ENCODE measurements around the gene ZFR2.
"Not testable (repeated sequence)": the region's sequence is repeated elsewhere in the genome, so short reads cannot be mapped to it uniquely, and the experiment has no call there.

The ZFR2 gene

GRCh38 chr19:3818466-3818865 is 50.4 kb downstream of the ZFR2 start:
- H3K4me2 ChIP-seq (ENCODE audit: low read length), result no peak overlapping the region

GRCh38 chr19:3817761-3818160 is 51.1 kb downstream of the ZFR2 start:
- peaks cover 5% of the 10 kb centered on the region for H3K4me1 ChIP-seq (ENCODE audit: control insufficient read depth, low read length)
- H3K27me3 ChIP-seq (ENCODE audit: control insufficient read depth, low read length), result 0 out of 2 replicates have a peak, but pooled peaks cover 3% of the 10 kb centered on the region
- no peaks in the 10 kb centered on the region for H3K79me2 ChIP-seq (ENCODE audit: control insufficient read depth, low read length)

More at GRCh38 chr19:3818466-3818865, 50.4 kb downstream of the ZFR2 start:
- Histone ChIP-seq H3K4me3 (ENCODE audit: low read length) (no peak overlapping the region), H3F3A (ENCODE audit: control insufficient read depth, insufficient read depth) (no peaks in the 10 kb centered on the region), H3K79me2 (ENCODE audit: control insufficient read depth, low read length) (no peaks in the 10 kb centered on the region), H3K27ac (ENCODE audit: low read depth, low read length) (no peak overlapping the region), H3K9me2 (replicated peaks; ENCODE audit: control insufficient read depth, low read length) (no peaks in the 10 kb centered on the region), H3K36me3 (ENCODE audit: control insufficient read depth, low read length) (no peaks in the 10 kb centered on the region), H3K27me3 (ENCODE audit: control insufficient read depth, low read length) (0 out of 2 replicates have a peak, but pooled peaks cover 3% of the 10 kb centered on the region), H4K20me1 (ENCODE audit: control insufficient read depth, insufficient read depth, low read depth, low read length) (no peaks in the 10 kb centered on the region), H3K9me3 (ENCODE audit: control insufficient read depth, insufficient read depth, low read length) (no peaks in the 10 kb centered on the region), H3K4me1 (ENCODE audit: control insufficient read depth, low read length) (no peaks in the 10 kb centered on the region)
- TF ChIP-seq, protein P1, sequence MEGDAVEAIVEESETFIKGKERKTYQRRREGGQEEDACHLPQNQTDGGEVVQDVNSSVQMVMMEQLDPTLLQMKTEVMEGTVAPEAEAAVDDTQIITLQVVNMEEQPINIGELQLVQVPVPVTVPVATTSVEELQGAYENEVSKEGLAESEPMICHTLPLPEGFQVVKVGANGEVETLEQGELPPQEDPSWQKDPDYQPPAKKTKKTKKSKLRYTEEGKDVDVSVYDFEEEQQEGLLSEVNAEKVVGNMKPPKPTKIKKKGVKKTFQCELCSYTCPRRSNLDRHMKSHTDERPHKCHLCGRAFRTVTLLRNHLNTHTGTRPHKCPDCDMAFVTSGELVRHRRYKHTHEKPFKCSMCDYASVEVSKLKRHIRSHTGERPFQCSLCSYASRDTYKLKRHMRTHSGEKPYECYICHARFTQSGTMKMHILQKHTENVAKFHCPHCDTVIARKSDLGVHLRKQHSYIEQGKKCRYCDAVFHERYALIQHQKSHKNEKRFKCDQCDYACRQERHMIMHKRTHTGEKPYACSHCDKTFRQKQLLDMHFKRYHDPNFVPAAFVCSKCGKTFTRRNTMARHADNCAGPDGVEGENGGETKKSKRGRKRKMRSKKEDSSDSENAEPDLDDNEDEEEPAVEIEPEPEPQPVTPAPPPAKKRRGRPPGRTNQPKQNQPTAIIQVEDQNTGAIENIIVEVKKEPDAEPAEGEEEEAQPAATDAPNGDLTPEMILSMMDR (IDR thresholded peaks at IDR 0.05; ENCODE audit: low read depth, low read length, poor library complexity, severe bottlenecking), result no peak
- TF ChIP-seq EZH2phosphoT487 (IDR thresholded peaks at IDR 0.05; ENCODE audit: borderline replicate concordance, low read length), result no peak

DNA sequence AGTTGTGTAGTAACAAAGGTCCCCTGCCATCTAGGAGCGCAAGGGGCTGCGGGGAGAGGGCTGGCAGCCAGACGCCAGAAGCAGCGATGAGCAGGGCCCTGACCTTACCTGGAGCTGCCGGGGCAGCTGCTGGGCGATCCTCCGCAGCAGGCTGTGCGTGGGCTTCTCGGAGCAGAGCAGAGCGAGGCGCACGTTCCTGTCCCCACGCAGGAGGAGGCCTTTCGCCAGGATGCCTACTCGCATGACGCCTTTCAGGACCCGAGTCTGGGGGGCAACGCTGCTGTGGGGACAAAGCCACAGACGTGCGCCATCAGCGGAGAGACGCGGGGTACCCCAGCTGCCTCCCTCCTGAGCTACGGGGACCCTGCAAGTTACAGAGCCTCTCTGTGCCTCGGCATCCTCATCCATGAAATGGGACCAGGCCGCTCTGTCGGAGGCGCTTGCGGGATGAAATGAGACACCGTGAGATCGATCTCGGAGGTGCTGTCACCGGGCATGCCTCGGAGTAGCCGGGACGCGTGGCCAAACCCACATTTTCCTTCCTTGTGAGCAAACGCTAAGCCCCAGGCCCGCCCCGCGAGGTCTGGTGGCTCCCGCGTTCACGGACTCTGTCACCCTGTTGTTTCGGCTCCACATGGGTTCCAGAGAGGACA is 52.1 kb downstream of the ZFR2 start:
- Histone ChIP-seq H3K36me3 (ENCODE audit: control insufficient read depth, low read length) (no peaks in the 10 kb centered on the region), H3K4me2 (ENCODE audit: low read length) (no peak overlapping the region), H4K20me1 (ENCODE audit: control insufficient read depth, insufficient read depth, low read depth, low read length) (no peaks in the 10 kb centered on the region), H3K4me3 (ENCODE audit: low read length) (no peak overlapping the region), H3K79me2 (ENCODE audit: control insufficient read depth, low read length) (no peaks in the 10 kb centered on the region), H3K9me2 (replicated peaks; ENCODE audit: control insufficient read depth, low read length) (no peaks in the 10 kb centered on the region), H3F3A (ENCODE audit: control insufficient read depth, insufficient read depth) (no peaks in the 10 kb centered on the region; the same call in 1 of the 2 replicates), H3K9me3 (ENCODE audit: control insufficient read depth, insufficient read depth, low read length) (no peaks in the 10 kb centered on the region), H3K27ac (ENCODE audit: low read depth, low read length) (no peak overlapping the region), H3K27me3 (ENCODE audit: control insufficient read depth, low read length) (0 out of 2 replicates have a peak, but pooled peaks cover 3% of the 10 kb centered on the region), H3K4me1 (ENCODE audit: control insufficient read depth, low read length) (peaks cover 14% of the 10 kb centered on the region)
- TF ChIP-seq, protein P1 (IDR thresholded peaks at IDR 0.05; ENCODE audit: low read depth, low read length, poor library complexity, severe bottlenecking), result no peak
- TF ChIP-seq EZH2phosphoT487 (IDR thresholded peaks at IDR 0.05; ENCODE audit: borderline replicate concordance, low read length), result no peak

More at GRCh38 chr19:3817761-3818160, 51.1 kb downstream of the ZFR2 start:
- no peak overlapping the region for H3K27ac ChIP-seq (ENCODE audit: low read depth, low read length)
- H3K4me2 ChIP-seq (ENCODE audit: low read length), result no peak overlapping the region
- no peaks in the 10 kb centered on the region for H3K9me3 ChIP-seq (ENCODE audit: control insufficient read depth, insufficient read depth, low read length)
- no peaks in the 10 kb centered on the region for H3K9me2 ChIP-seq (replicated peaks; ENCODE audit: control insufficient read depth, low read length)
- TF ChIP-seq EZH2phosphoT487 (IDR thresholded peaks at IDR 0.05; ENCODE audit: borderline replicate concordance, low read length), result no peak
- TF ChIP-seq, protein P1 (IDR thresholded peaks at IDR 0.05; ENCODE audit: low read depth, low read length, poor library complexity, severe bottlenecking), result no peak
- no peaks in the 10 kb centered on the region for H3K36me3 ChIP-seq (ENCODE audit: control insufficient read depth, low read length)
- H4K20me1 ChIP-seq (ENCODE audit: control insufficient read depth, insufficient read depth, low read depth, low read length), result no peaks in the 10 kb centered on the region
- H3F3A ChIP-seq (ENCODE audit: control insufficient read depth, insufficient read depth), result no peaks in the 10 kb centered on the region
- no peak overlapping the region for H3K4me3 ChIP-seq (ENCODE audit: low read length)

- H3F3A ChIP-seq (ENCODE audit: control insufficient read depth, insufficient read depth); H4K20me1 ChIP-seq (ENCODE audit: control insufficient read depth, insufficient read depth, low read depth, low read length); H3K27me3 ChIP-seq (ENCODE audit: control insufficient read depth, low read length); H3K9me3 ChIP-seq (ENCODE audit: control insufficient read depth, insufficient read depth, low read length); H3K4me3 ChIP-seq (ENCODE audit: low read length); H3K4me2 ChIP-seq (ENCODE audit: low read length); H3K36me3 ChIP-seq (ENCODE audit: control insufficient read depth, low read length); H3K9me2 ChIP-seq (replicated peaks; ENCODE audit: control insufficient read depth, low read length); H3K79me2 ChIP-seq (ENCODE audit: control insufficient read depth, low read length); H3K27ac ChIP-seq (ENCODE audit: low read depth, low read length): not testable (repeated sequence)
- H3K4me1 ChIP-seq (ENCODE audit: control insufficient read depth, low read length), result peaks cover 17% of the 10 kb centered on the region
These were observed 52.7 kb downstream of the ZFR2 start for GRCh38 chr19:3816148-3816547.
